VCaP (cell line): Measurements from ENCODE around the gene TTF2.
"Not testable (repeated sequence)": the region's sequence is repeated elsewhere in the genome, so short reads cannot be mapped to it uniquely, and the experiment has no call there.

Source experiments
- H3K27ac ChIP-seq: fragments of 450-650 bp; 2 replicates; pipeline ENCODE4 v1.5.1; 2017
- TF ChIP-seq, protein P1 (sequence below): fragments of 450-650 bp; conservative IDR thresholded peaks from 2 replicates; pipeline ENCODE4 v1.5.1; 2017; ENCODE audit warnings: mild to moderate bottlenecking, moderate library complexity

The TTF2 gene

DNA sequence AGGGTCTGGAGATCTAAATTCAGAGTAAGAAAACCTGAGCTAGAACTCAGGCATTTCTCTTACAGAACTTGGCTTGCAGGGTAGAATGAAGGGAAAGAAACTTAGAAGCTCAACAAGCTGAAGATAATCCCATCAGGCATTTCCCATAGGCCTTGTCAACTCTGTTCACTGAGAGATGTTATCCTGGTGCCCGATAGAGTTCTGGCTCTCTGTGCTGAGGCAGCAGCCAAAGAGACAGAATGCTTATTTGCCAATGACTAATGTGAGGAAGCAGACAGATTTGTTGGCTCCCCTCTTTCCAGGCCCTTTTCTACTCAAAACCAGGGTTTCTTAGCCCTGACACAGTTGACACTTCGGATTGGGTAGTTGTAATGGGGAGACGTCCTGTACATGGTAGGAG is 83.7 kb downstream of the TTF2 start:
- no peak overlapping the region for H3K27ac ChIP-seq
- TF ChIP-seq, protein P1, sequence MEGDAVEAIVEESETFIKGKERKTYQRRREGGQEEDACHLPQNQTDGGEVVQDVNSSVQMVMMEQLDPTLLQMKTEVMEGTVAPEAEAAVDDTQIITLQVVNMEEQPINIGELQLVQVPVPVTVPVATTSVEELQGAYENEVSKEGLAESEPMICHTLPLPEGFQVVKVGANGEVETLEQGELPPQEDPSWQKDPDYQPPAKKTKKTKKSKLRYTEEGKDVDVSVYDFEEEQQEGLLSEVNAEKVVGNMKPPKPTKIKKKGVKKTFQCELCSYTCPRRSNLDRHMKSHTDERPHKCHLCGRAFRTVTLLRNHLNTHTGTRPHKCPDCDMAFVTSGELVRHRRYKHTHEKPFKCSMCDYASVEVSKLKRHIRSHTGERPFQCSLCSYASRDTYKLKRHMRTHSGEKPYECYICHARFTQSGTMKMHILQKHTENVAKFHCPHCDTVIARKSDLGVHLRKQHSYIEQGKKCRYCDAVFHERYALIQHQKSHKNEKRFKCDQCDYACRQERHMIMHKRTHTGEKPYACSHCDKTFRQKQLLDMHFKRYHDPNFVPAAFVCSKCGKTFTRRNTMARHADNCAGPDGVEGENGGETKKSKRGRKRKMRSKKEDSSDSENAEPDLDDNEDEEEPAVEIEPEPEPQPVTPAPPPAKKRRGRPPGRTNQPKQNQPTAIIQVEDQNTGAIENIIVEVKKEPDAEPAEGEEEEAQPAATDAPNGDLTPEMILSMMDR, result no peak

DNA sequence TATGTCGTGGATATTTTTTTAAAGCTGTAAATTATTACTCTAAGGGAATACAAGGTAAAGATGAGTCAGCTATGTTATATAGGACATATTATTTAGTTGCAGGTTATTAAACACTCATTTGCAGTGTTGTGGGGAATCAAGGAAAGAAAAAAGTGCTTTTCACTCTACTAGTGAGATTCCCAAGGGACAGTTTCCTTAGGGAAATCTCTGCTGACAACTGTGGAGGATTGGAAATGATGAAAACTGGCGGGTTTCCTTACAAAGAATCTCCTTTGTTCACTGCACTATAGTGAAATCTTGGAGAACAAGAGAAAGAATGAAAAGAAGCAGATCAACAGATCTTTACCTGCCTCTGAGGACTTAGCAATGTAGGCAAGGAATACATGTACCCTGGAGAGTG is 85.9 kb downstream of the TTF2 start:
- TF ChIP-seq, protein P1, result no peak
- H3K27ac ChIP-seq, result no peak overlapping the region

DNA sequence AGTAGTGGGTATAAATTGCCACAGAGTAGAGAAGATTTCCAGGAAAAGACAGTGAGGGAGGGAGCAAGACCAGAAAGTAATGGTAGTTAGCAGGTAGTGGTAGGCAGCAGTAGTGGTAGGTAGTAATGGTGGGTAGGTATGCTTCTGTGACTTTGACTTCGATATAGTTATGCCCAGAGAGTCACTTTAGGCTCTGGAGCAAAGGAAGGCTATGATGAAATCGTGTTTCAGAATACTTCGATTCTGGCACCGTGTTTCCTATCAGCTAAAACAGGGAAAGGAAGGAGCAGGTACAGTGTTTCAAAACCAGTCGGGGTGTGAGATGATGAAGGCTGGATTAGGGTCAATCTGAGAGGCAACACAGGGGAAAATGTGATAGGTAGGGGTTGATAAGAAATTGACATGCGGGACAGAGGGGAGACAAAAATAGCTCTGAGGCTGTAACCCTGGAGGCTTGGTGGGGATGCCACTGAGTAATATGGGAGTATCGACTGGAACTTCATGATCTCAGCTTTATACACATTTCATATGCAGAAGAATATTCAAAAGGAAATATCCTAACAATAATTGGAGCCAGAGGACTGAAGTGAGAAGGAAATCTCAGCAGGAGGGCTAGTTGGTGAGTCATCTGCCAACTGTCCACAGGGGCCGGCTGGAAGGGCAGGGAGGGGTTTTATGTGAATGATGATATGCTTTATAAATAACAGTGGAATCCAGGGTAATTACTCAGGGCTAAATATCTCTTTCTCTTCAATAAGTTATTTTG is 86.6 kb downstream of the TTF2 start:
- TF ChIP-seq, protein P1, result no peak
- no peak overlapping the region for H3K27ac ChIP-seq

DNA sequence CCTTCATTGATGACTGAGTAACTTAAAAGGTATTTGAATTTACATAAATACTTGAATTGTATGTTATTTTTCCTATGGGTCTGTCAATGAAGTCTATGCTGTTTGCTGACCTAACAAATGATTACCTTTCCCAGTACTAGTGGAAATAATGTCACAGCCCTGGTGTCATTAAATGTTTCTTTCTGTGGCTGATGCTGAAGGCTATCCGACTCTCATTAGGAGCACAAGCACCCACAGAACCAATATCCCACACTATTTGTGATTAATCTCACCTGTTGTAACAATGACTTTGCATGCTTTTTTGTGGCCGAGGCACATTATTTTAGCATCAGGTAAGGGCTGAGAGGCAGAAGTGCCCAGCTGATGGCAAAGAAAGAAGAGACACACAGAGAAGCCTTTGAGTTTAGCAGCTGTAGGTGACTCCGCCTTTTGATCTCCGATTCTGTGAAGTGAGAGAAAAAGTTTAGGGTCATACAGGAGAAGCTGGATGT is 87.3 kb downstream of the TTF2 start:
- TF ChIP-seq, protein P1, result no peak
- H3K27ac ChIP-seq, result no peak overlapping the region; the same call in 1 of the 2 replicates

DNA sequence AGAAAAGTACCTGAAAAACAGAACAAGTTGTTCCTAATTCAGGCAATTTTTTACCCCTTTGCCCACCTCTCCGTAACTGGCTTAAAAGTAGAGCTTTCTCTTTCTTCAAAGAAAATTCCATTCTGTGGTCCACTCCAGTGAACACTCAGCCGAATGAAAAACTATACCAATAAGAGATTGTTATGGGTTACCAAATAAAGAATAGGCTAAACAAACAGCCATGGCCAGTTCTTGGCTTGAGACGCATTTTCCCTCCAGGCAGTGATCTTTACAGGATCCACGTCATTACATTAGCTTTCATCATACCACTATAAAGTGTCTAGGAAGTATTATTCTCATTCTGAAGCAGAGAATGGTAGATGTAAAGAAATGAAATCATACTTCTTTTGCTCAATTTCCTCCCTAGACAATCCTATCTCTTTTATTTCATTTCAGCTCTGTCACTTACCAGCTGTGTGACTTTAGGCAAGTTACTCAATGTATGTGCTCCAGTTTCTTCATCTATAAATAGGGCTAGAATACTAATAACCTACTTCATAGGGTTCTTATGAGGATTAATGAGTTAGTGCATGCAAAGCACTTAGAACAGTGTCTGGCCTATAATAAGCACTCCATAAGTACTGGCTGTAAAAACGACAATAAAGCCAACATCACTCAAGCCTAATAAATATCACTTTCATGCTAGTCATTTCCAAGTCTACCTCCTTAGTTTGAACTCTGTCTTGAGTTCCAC is 87.9 kb downstream of the TTF2 start:
- H3K27ac ChIP-seq, result no peak overlapping the region; the same call in 1 of the 2 replicates

DNA sequence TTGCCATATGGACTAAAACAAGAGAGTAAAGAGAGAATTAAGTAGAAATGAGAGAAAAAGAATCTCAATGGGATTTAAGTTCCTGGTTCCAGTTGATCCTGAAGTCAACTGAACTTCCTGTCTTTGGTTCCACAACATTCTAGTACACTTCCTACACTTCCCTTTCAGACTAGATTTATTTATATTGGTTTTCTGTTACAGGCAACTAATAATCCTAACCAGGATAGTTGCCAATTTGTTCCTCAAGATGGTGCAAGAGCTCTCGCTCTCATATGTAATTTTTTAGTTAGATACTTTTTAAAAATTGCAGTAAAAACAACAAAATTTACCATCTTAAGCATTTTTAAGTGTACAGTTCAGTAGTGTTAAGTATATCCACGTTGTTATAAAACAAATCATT is 90.2 kb downstream of the TTF2 start:
- H3K27ac ChIP-seq, result no peak overlapping the region
- TF ChIP-seq, protein P1, result peak; percentile 10; the same call in 1 of the 2 replicates

More for the DNA sequence above, 87.9 kb downstream of the TTF2 start:
- TF ChIP-seq, protein P1, result no peak

DNA sequence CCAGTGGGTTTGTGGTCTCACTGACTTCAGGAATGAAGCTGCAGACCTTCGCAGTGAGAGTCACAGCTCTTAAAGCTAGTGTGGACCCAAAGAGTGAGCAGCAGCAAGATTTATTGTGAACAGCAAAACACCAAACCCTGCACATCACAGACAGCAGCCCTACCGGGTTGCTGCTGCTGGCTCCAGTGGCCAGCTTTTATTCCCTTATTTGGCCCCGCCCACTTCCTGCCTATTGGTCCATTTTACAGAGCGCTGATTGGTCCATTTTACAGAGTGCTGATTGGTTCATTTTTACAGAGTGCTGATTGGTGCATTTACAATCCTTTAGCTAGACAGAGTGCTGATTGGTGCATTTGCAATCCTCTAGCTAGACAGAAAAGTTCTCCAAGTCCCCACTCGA is 91.2 kb downstream of the TTF2 start:
- H3K27ac ChIP-seq, result not testable (repeated sequence)
